Stomach (tissue), 9 donors: ENCODE data around the gene TRIM52. TPM values are rescaled to one million over a fixed set of nuclear protein-coding genes. Genes with fewer than 3 reads are reported as not detected.
"Not testable (repeated sequence)": the region's sequence is repeated elsewhere in the genome, so short reads cannot be mapped to it uniquely, and the experiment has no call there.

ENCODE experiments used
- DNase-seq, 2 donors: peaks; one replicate each; pipeline versions ENCODE4 v3.0.0 to v3.0.0-alpha.2; 2013 to 2019
- H3K27ac ChIP-seq, 5 donors: fragments of 200-600 bp in 4 of 5; sonication (generic) in 4 of 5; one replicate each; pipeline ENCODE4 v1.5.1; 2013 to 2019; ENCODE audit warnings: mild to moderate bottlenecking in 1 of 5, moderate library complexity in 1 of 5
- H3K27me3 ChIP-seq, 3 donors: fragments of 200-600 bp; sonication (generic); one replicate each; pipeline ENCODE4 v1.5.1; 2017 to 2019; ENCODE audit warnings: mixed run types in 1 of 3
- H3K36me3 ChIP-seq, 4 donors: fragments of 200-600 bp; sonication (generic); 1 replicate in 3 of 4; 2 replicates in 1 of 4; pipeline ENCODE4 v1.5.1; 2016 to 2019
- H3K4me1 ChIP-seq, 4 donors: fragments of 200-600 bp; sonication (generic); one replicate each; pipeline ENCODE4 v1.5.1; 2016 to 2019
- H3K4me3 ChIP-seq, 4 donors: fragments of 200-600 bp; sonication (generic) in 3 of 4; one replicate each; pipeline ENCODE4 v1.5.1; 2016 to 2019; ENCODE audit warnings: mild to moderate bottlenecking in 1 of 4
- H3K9me3 ChIP-seq, 4 donors: fragments of 200-600 bp; sonication (generic); one replicate each; pipeline ENCODE4 v1.5.1; 2016 to 2019
- CTCF ChIP-seq, 7 experiments: fragments of 450-650 bp in 4 of 7; fragments of 200-600 bp in 3 of 7; sonication (generic) in 3 of 7; IDR thresholded peaks; one replicate each; pipeline ENCODE4 v1.5.1; 2016 to 2019; ENCODE audit warnings: antibody characterized with exemption in 7 of 7, control low read depth in 2 of 7, mild to moderate bottlenecking in 1 of 7
- EP300 ChIP-seq: sonication (generic); formaldehyde crosslinking; IDR thresholded peaks from one replicate; pipeline ENCODE4 v1.6.1; 2017; ENCODE audit warnings: antibody characterized with exemption
- POLR2A ChIP-seq, 4 donors: fragments of 450-650 bp; IDR thresholded peaks; one replicate each; pipeline ENCODE4 v1.6.1; 2016; ENCODE audit warnings: antibody characterized with exemption in 4 of 4, control low read depth in 2 of 4, mild to moderate bottlenecking in 1 of 4, moderate library complexity in 1 of 4
- POLR2AphosphoS5 ChIP-seq, 3 donors: sonication (generic); formaldehyde crosslinking; IDR thresholded peaks; one replicate each; pipeline ENCODE4 v1.6.1; 2016; ENCODE audit warnings: antibody characterized with exemption in 3 of 3
- WGBS, 5 donors: extraction: QIAGEN DNeasy Blood & Tissue Kit in 3 of 5; methylation state at CpG; one replicate each; pipeline versions ENCODE4 v1.1.5 to v1.1.7; 2013 to 2018; 5-methylcytosine and 5-hydroxymethylcytosine counted together
- intact Hi-C: fragments of 100-400 bp; cut with DNase I; formaldehyde crosslinking; loops from one replicate; pipeline ENCODE4 v1.15.1; 2023; ENCODE audit warnings: low total_unique reads
- polyA plus RNA-seq, 3 donors: library from polyadenylated mRNA; stranded (reverse); fragments of 200-250 nt; gene quantifications; one replicate each; pipeline ENCODE4 v1.2.3, GENCODE V29; 2013
- total RNA-seq, 5 donors: library from RNA; depleted of rRNA; stranded (reverse); fragments of >200 nt; gene quantifications; one replicate each; pipeline versions ENCODE4 v1.1.0 to v1.2.3, GENCODE V29; 2014 to 2016
- donor health status: healthy with polysubstance abuse.
- donor health status: Bipolar disorder and iron deficiency.
- donor health status: healthy.

The TRIM52 gene
- total and polyA plus RNA-seq, 8 donors: 3.8 to 29.9 (median 12.5) TPM

DNA sequence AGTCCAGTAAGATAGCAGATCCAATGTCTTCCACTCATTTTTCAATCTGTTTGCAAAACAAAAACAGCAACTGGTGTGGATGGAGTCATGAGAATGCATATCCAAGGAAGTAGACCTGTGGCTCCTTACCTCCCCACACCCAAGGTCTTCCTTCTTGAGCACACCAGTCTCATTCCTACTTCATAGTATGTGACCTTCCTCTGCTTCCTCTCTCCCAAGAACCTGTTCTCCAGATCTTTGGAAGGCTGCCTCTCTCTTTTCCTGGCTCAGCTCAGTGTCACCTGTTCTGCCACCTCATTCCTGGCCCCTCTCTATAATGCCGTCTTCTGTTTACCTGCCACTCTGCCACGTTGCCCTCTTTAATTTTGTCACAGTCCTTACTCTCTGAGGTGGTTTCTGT is 48.0 kb downstream of the TRIM52 start:
- Histone ChIP-seq H3K36me3 (no peaks in the 10 kb centered on the region), H3K27me3 (no peaks in the 10 kb centered on the region), H3K9me3 (no peaks in the 10 kb centered on the region), H3K4me3 (no peak overlapping the region), H3K4me1 (peaks cover 12 to 23% (median 17%) of the 10 kb centered on the region in 4 donors), H3K27ac (no peak overlapping the region)
- DNase-seq: no peak
- intact Hi-C loops: no loop called here
- WGBS, 5 donors: 33 to 47% (median 41%) methylated on average over 2 of the region's 2 CpGs
- no peak for TF ChIP-seq CTCF (IDR thresholded peaks at IDR 0.05)
- TF ChIP-seq POLR2AphosphoS5 (IDR thresholded peaks at IDR 0.05): no peak
- TF ChIP-seq POLR2A (IDR thresholded peaks at IDR 0.05): no peak
- no peak for TF ChIP-seq EP300

DNA sequence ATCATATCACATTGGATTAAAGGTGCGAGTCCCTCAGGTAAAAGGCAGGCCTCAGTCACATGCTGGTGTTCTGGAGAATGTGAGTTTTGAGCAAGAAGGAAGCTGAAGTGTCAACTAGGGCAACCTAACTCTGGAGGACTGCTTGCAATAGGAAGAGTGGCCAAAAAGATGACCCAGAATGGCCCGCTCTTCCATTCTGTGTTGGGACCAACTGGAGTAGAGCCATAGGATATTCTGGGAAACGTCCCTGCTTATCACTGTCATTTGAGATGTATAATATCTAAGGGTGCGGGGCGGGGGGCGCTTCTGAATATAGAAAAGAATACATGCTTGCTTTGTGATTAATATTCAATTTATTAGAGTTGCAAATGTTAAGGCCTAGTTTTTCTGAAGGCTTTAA is 48.9 kb downstream of the TRIM52 start:
- Histone ChIP-seq H3K9me3 (no peaks in the 10 kb centered on the region), H3K36me3 (no peaks in the 10 kb centered on the region), H3K4me3 (no peak overlapping the region), H3K27me3 (no peaks in the 10 kb centered on the region), H3K4me1 (peaks cover 4 to 23% (median 10%) of the 10 kb centered on the region in 4 donors), H3K27ac (no peak overlapping the region)
- no peak for TF ChIP-seq POLR2AphosphoS5 (IDR thresholded peaks at IDR 0.05)
- TF ChIP-seq CTCF (IDR thresholded peaks at IDR 0.05): no peak
- TF ChIP-seq POLR2A (IDR thresholded peaks at IDR 0.05): no peak
- TF ChIP-seq EP300: no peak
- intact Hi-C loops: no loop called here
- no peak for DNase-seq
- WGBS, 5 donors: 87 to 95% (median 92%) methylated on average over 6 of the region's 6 CpGs

GRCh38 chr5:181211208-181211607 is 49.7 kb downstream of the TRIM52 start:
- no peaks in the 10 kb centered on the region for H3K9me3 ChIP-seq
- 52 to 62% (median 55%) methylated on average over 7 of the region's 7 CpGs for WGBS, 5 donors
- H3K27ac ChIP-seq: no peak overlapping the region
- H3K27me3 ChIP-seq: peaks cover 0 to under 1% (median 0%) of the 10 kb centered on the region in 3 donors
- no peak overlapping the region for H3K4me3 ChIP-seq
- H3K36me3 ChIP-seq: no peaks in the 10 kb centered on the region
- intact Hi-C loops: no loop called here
- no peak for DNase-seq
- peaks cover 3 to 23% (median 11%) of the 10 kb centered on the region in 4 donors for H3K4me1 ChIP-seq
- no peak for TF ChIP-seq POLR2AphosphoS5 (IDR thresholded peaks at IDR 0.05)

DNA sequence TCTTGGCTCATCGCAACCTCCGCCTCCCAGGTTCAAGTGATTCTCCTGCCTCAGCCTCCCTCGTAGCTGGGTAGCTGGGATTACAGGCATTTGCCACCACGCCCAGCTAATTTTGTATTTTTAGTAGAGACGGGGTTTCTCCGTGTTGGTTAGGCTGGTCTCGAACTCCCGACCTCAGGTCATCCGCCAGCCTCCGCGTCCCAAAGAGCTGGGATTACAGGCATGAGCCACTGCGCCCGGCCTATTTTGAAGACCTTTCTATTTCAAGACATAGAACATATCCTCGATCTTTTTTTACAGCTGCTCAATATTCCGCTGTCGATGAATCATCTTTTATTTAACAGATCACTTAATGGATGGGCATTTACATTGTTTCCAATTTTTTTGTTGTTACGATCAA is 50.2 kb downstream of the TRIM52 start:
- H3K9me3 ChIP-seq, H3K36me3 ChIP-seq, H3K27ac ChIP-seq, H3K27me3 ChIP-seq, H3K4me3 ChIP-seq, intact Hi-C loops, DNase-seq: not testable (repeated sequence)
- WGBS, 5 donors: 79 to 83% (median 82%) methylated on average over 17 of the region's 17 CpGs
- H3K4me1 ChIP-seq: peaks cover 7 to 24% (median 14%) of the 10 kb centered on the region in 4 donors

DNA sequence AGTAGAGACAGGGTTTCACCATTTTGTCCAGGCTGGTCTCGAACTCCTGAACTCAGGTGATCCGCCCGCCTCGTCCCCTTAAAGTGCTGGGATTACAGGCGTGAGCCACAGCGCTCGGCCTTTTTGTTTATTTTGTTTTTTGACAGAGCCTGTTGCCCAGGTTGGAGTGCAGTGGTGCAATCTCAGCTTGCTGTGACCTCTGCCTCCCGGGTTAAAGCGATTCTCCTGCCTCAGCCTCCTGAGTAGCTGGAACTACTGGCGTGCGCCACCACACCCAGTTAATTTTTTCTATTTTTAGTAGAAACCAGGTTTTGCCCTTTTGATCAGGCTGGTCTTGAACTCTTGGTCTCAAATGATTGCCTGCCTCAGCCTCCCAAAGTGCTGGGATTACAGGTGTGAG is 50.8 kb downstream of the TRIM52 start:
- intact Hi-C loops, H3K27ac ChIP-seq, H3K4me3 ChIP-seq, DNase-seq, H3K36me3 ChIP-seq, H3K9me3 ChIP-seq: not testable (repeated sequence)
- peaks cover 0 to 11% (median 0%) of the 10 kb centered on the region in 3 donors for H3K27me3 ChIP-seq
- WGBS, 5 donors: 62 to 84% (median 75%) methylated on average over 11 of the region's 11 CpGs
- peaks cover 12 to 29% (median 20%) of the 10 kb centered on the region in 4 donors for H3K4me1 ChIP-seq

DNA sequence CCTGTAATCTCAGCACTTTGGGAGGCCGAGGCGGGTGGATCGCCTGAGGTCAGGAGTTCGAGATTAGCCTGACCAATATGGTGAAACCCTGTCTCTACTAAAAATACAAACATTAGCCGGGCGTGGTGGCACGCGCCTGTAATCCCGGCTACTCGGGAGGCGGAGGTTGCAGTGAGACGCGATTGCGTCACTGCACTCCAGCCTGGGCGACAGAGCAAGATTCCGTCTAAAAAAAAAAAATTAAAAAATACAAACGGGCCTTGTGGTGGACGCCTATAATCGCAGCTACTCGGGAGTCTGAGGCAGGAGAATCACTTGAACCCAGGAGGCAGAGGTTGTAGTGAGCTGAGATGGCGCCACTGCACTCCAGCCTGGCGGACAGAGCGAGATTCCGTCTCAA is 51.9 kb downstream of the TRIM52 start:
- H3K4me3 ChIP-seq, H3K9me3 ChIP-seq, H3K36me3 ChIP-seq, H3K27ac ChIP-seq, intact Hi-C loops, DNase-seq: not testable (repeated sequence)
- 82 to 89% (median 86%) methylated on average over 24 of the region's 24 CpGs for WGBS, 5 donors
- H3K27me3 ChIP-seq: peaks cover 0 to 22% (median 8%) of the 10 kb centered on the region in 3 donors
- peaks cover 24 to 41% (median 30%) of the 10 kb centered on the region in 4 donors for H3K4me1 ChIP-seq
